NT2/D1 (cell line): ENCODE results near the gene CORO7.
A peak's percentile ranks its signal among the peaks of the same experiment; 100 is the strongest.

Experiments
- DNase-seq: peaks from one replicate; pipeline ENCODE4 v3.0.0-alpha.2; 2011; ENCODE audit warnings: low read depth, low spot score
- H3K27me3 ChIP-seq: 2 replicates; pipeline ENCODE4 v1.6.0; 2011; ENCODE audit warnings: mild to moderate bottlenecking; ENCODE audit not compliant: insufficient read length, insufficient read depth
- H3K36me3 ChIP-seq: 2 replicates; pipeline ENCODE4 v1.6.1; 2011; ENCODE audit warnings: mild to moderate bottlenecking, low read length, mixed read lengths; ENCODE audit not compliant: insufficient read depth, insufficient read length
- H3K4me1 ChIP-seq: 2 replicates; pipeline ENCODE4 v1.5.1; 2011; ENCODE audit not compliant: insufficient read depth, insufficient read length
- H3K4me3 ChIP-seq: 2 replicates; pipeline ENCODE4 v1.5.1; 2011; ENCODE audit warnings: low read depth; ENCODE audit not compliant: insufficient read length
- H3K9ac ChIP-seq: 2 replicates; pipeline ENCODE4 v1.6.0; 2011; ENCODE audit warnings: low read depth; ENCODE audit not compliant: insufficient read length
- H3K9me3 ChIP-seq: 2 replicates; pipeline ENCODE4 v1.5.1; 2011; ENCODE audit warnings: mild to moderate bottlenecking, low read length; ENCODE audit not compliant: insufficient read depth
- SUZ12 ChIP-seq: IDR thresholded peaks from 2 replicates; pipeline ENCODE4 v1.6.1; 2011; ENCODE audit not compliant: insufficient read length, insufficient read depth; ENCODE audit errors: extremely low read depth
- YY1 ChIP-seq: IDR thresholded peaks from 2 replicates; pipeline ENCODE4 v1.6.1; 2011; ENCODE audit not compliant: insufficient read length, insufficient read depth
- ZNF274 ChIP-seq: IDR thresholded peaks from 2 replicates; pipeline ENCODE4 v1.6.1; 2011; ENCODE audit warnings: mild to moderate bottlenecking, low read depth, low read length

The CORO7 gene

GRCh38 chr16:4426021-4426684 lies 9.8 kb upstream of the CORO7 start:
- H3K9ac ChIP-seq = peak overlapping the region; percentile 100
- H3K4me1 ChIP-seq = no peaks in the 10 kb centered on the region
- H3K9me3 ChIP-seq = no peaks in the 10 kb centered on the region
- no peaks in the 10 kb centered on the region for H3K27me3 ChIP-seq
- no peak for TF ChIP-seq SUZ12
- no peak for TF ChIP-seq ZNF274
- no peak for TF ChIP-seq YY1
- DNase-seq = no peak
- H3K4me3 ChIP-seq = peak overlapping the region; percentile 94
- peaks cover 40% of the 10 kb centered on the region for H3K36me3 ChIP-seq

DNA sequence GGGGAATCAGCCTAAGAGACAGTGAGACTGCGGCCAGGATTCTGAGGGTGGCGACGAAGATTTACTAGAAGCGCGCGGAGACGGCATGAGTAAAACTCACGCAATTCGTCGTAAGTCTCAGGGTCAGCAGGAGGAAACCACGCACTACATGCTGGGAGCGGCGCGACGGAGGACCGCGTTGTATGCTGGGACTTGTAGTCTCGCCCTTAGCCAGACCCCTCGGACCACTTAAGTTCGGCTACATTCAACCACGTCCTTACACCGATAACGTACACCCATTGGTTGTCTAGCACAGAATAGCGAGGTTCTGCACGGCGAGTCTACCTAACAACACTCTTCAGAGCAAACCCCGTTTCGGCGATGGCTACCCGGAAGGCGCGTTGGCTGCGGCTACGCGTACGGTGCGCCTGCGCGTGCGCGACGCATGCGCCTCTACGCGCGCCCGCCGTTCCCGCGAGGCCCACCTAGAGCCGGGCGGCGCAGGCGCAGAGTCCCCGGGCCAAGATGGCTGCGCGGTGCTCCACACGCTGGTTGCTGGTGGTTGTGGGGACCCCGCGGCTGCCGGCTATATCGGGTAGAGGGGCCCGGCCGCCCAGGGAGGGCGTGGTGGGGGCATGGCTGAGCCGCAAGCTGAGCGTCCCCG lies 9.1 kb upstream of the CORO7 start, which contains the start of gene DNAJA3:
Gene DNAJA3 (plus strand): TSS at position 491 of the 643 bp plus-strand sequence. CDS start 14 bp downstream, at position 505.
- Histone ChIP-seq H3K4me1 (no peaks in the 10 kb centered on the region), H3K36me3 (peaks cover 34% of the 10 kb centered on the region), H3K9ac (peak within 1 kb of the TSS; percentile 100), H3K9me3 (no peaks in the 10 kb centered on the region), H3K4me3 (peak within 1 kb of the TSS; percentile 94), H3K27me3 (no peaks in the 10 kb centered on the region)
- peak; percentile 88 for DNase-seq
- TF ChIP-seq ZNF274 = no peak
- no peak for TF ChIP-seq SUZ12
- peak; percentile 84 for TF ChIP-seq YY1

- H3K9ac ChIP-seq = no peak overlapping the region
- H3K4me1 ChIP-seq = no peaks in the 10 kb centered on the region
- no peaks in the 10 kb centered on the region for H3K9me3 ChIP-seq
- no peak for TF ChIP-seq ZNF274
- TF ChIP-seq YY1 = no peak
- TF ChIP-seq SUZ12 = no peak
- no peak for DNase-seq
- no peak overlapping the region for H3K4me3 ChIP-seq
- peaks cover 10% of the 10 kb centered on the region for H3K27me3 ChIP-seq
- H3K36me3 ChIP-seq = no peaks in the 10 kb centered on the region
Observed at GRCh38 chr16:4420505-4421105, 4.2 kb upstream of the CORO7 start.

GRCh38 chr16:4419402-4419959 lies 3.1 kb upstream of the CORO7 start:
- Histone ChIP-seq H3K27me3 (peaks cover 10% of the 10 kb centered on the region), H3K9me3 (no peaks in the 10 kb centered on the region), H3K4me1 (peaks cover 8% of the 10 kb centered on the region), H3K36me3 (no peaks in the 10 kb centered on the region), H3K4me3 (no peak overlapping the region), H3K9ac (no peak overlapping the region)
- TF ChIP-seq ZNF274 (no peak), SUZ12 (no peak), YY1 (no peak)
- no peak for DNase-seq

DNA sequence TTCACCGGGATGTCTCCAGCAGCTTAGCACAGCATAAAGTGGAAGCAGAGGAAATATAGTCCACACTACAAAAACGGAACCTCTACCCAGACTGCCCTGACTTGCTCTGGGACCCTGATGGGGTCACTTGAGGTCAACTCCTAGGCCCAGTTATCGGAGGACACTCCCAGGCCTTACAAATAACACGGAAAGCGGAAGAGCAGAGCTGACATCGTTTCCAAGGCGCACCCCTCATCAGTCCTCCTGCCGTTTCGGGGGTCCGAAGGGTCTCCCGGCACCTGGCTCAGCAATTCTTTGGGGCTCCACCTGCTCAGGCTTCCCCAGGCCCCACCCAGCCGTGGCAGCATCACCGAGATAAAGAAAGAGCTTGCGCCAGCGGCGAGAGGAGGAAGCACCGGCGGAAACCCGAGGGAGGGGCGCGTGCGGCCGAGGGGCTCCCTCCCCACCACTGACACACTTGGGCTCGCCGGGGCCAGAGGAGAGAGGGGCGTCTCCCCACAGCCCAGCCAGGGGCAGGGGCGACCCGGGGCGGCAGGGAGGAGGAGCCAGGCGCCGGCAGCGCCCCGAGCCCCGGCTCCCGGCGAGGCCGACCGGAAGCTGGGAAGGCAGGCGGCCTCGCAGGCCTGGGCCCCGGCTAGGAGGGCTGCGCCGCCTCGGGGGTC lies 727 bp downstream of the CORO7 start:
- Histone ChIP-seq H3K4me1 (peaks cover 10% of the 10 kb centered on the region), H3K4me3 (peak overlapping the region; percentile 85), H3K9ac (peak overlapping the region; percentile 86), H3K27me3 (peaks cover 10% of the 10 kb centered on the region), H3K9me3 (no peaks in the 10 kb centered on the region), H3K36me3 (peaks cover 14% of the 10 kb centered on the region)
- no peak for DNase-seq
- TF ChIP-seq SUZ12 (no peak), YY1 (no peak), ZNF274 (no peak)

DNA sequence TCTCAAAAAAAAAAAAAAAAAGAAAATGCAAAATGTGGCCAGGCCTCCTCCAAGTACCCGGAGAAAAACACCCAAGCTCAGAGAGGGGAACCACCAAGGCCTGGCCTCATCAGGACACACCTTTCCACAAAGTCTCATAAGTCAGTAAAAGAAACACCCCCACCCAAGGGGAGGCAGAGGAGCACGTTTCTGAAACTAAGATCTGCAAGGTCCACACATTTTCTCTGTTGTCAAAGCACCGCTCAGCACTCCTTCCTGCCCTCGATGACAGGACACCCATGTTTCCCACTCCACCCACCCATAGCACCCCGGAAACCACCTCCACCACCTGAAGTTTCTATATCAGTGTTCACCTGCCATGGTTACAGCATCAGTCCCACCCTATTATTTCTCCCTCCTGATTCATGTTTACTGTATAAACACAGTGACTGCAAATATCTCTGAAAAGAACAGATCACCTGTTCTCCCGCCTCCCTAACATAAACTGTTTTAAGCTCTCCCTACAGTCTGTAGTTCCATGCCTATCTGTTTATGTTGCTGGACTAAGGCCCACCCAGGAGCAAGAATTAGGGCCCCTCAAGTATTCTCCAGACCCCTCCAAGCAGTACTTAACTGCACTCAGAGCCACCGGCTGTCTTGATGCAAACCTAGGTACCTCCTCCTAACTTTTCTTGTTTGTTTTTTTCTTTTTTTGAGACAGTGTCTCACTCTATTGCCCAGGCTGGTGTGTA lies 2.0 kb downstream of the CORO7 start:
- H3K9ac ChIP-seq = no peak overlapping the region
- H3K9me3 ChIP-seq = no peaks in the 10 kb centered on the region
- H3K27me3 ChIP-seq = peaks cover 10% of the 10 kb centered on the region
- H3K36me3 ChIP-seq = peaks cover 14% of the 10 kb centered on the region
- no peak overlapping the region for H3K4me3 ChIP-seq
- DNase-seq = no peak
- TF ChIP-seq ZNF274 (no peak), SUZ12 (no peak), YY1 (no peak)
- peaks cover 14% of the 10 kb centered on the region for H3K4me1 ChIP-seq
